Spleen (tissue), 11 donors: ENCODE measurements around the gene ADPRH. TPM values are rescaled to one million over a fixed set of nuclear protein-coding genes. Genes with fewer than 3 reads are reported as not detected.

Experiments
- DNase-seq: peaks from one replicate; pipeline ENCODE4 v3.0.0-alpha.2; 2020
- H3K27ac ChIP-seq, 8 donors: fragments of 200-600 bp; sonication (generic) in 7 of 8; 1 replicate in 4 of 8; 2 replicates in 4 of 8; pipeline versions ENCODE4 v1.5.0 to v1.8.0; 2016 to 2021; ENCODE audit warnings: inconsistent platforms in 4 of 8, mild to moderate bottlenecking in 4 of 8, moderate library complexity in 1 of 8
- H3K27me3 ChIP-seq, 7 donors: fragments of 200-600 bp; sonication (generic) in 6 of 7; replicated peaks in 1 of 7; 1 replicate in 4 of 7; 2 replicates in 3 of 7; pipeline versions ENCODE4 v1.5.0 to v1.8.0; 2016 to 2021; ENCODE audit warnings: inconsistent platforms in 3 of 7, mild to moderate bottlenecking in 1 of 7
- H3K36me3 ChIP-seq, 6 donors: fragments of 200-600 bp; sonication (generic) in 5 of 6; 1 replicate in 4 of 6; 2 replicates in 2 of 6; pipeline versions ENCODE4 v1.5.0 to v1.8.0; 2016 to 2021; ENCODE audit warnings: inconsistent platforms in 2 of 6
- H3K4me1 ChIP-seq, 6 donors: fragments of 200-600 bp; sonication (generic) in 5 of 6; 1 replicate in 3 of 6; 2 replicates in 3 of 6; pipeline versions ENCODE4 v1.5.0 to v1.8.0; 2016 to 2021; ENCODE audit warnings: inconsistent platforms in 3 of 6
- H3K4me3 ChIP-seq, 8 donors: fragments of 200-600 bp; sonication (generic) in 7 of 8; 1 replicate in 4 of 8; 2 replicates in 4 of 8; pipeline versions ENCODE4 v1.5.0 to v1.8.0; 2016 to 2021; ENCODE audit warnings: inconsistent platforms in 4 of 8, mild to moderate bottlenecking in 4 of 8, moderate library complexity in 2 of 8
- H3K9me3 ChIP-seq, 8 donors: fragments of 200-600 bp; sonication (generic) in 7 of 8; 1 replicate in 4 of 8; 2 replicates in 4 of 8; pipeline versions ENCODE4 v1.5.0 to v1.8.0; 2016 to 2021; ENCODE audit warnings: inconsistent platforms in 4 of 8
- CTCF ChIP-seq, 11 experiments: fragments of 200-600 bp in 7 of 11; fragments of 450-650 bp in 4 of 11; sonication (generic) in 4 of 11; IDR thresholded peaks in 8 of 11; conservative IDR thresholded peaks in 3 of 11; 1 replicate in 7 of 11; 2 replicates in 4 of 11; pipeline versions ENCODE4 v1.4.0 to v1.8.0; 2016 to 2021; ENCODE audit warnings: antibody characterized with exemption in 11 of 11, inconsistent platforms in 4 of 11, mild to moderate bottlenecking in 1 of 11
- POLR2A ChIP-seq, 3 donors: fragments of 450-650 bp; IDR thresholded peaks; one replicate each; pipeline ENCODE4 v1.5.1; 2017; ENCODE audit warnings: antibody characterized with exemption in 3 of 3, mild to moderate bottlenecking in 1 of 3
- POLR2AphosphoS5 ChIP-seq, 3 donors: sonication (generic); formaldehyde crosslinking; IDR thresholded peaks; one replicate each; pipeline ENCODE4 v1.5.1; 2017; ENCODE audit warnings: antibody characterized with exemption in 3 of 3
- WGBS, 5 donors: extraction: QIAGEN DNeasy Blood & Tissue Kit in 3 of 5; methylation state at CpG; one replicate each; pipeline versions ENCODE4 v1.1.5 to v1.1.7; 2013 to 2018; 5-methylcytosine and 5-hydroxymethylcytosine counted together
- intact Hi-C: fragments of 100-400 bp; cut with DNase I; formaldehyde crosslinking; loops from one replicate; pipeline ENCODE4 v1.15.0; 2023; ENCODE audit warnings: low total_unique reads
- polyA plus RNA-seq, 3 donors: library from polyadenylated mRNA; stranded (reverse); fragments of 200-250 nt; gene quantifications; one replicate each; pipeline ENCODE4 v1.2.1, GENCODE V29; 2013
- total RNA-seq, 7 donors: library from RNA; depleted of rRNA in 3 of 7; stranded (reverse); fragments of >200 nt in 3 of 7; fragmentation: NEBNext Ultra II Directional in 4 of 7; extraction: Animal tissue kit (Norgen Biotek cat#: 25700) in 4 of 7; gene quantifications; one replicate each; pipeline versions ENCODE4 v1.1.0 to v1.2.1, GENCODE V29; 2016 to 2021
- donor health status: healthy with polysubstance abuse.
- donor health status: DM: no; HTN: no; CAD: no; lungs with moderate emphysema.
- donor health status: DM: no; HTN: no; CAD: no.
- donor health status: Bipolar disorder and iron deficiency.
- donor health status: healthy.
- donor health status: DM: no; HTN: no; CAD: no.
- donor health status: DM: yes; HTN: yes; CAD: no.

The ADPRH gene
- total and polyA plus RNA-seq, 10 donors: 7.1 to 29.2 (median 18.1) TPM

GRCh38 chr3:119555309-119555735 lies 24.0 kb upstream of the ADPRH start:
- TF ChIP-seq POLR2A (IDR thresholded peaks at IDR 0.05) (no peak), CTCF (IDR thresholded peaks at IDR 0.05 in 8 of 11, conservative IDR thresholded peaks at IDR 0.05 in 3 of 11) (no peak), POLR2AphosphoS5 (IDR thresholded peaks at IDR 0.05) (peak in 2 of 3 donors; percentile 70 to 73)
- H3K36me3 ChIP-seq: no peaks in the 10 kb centered on the region
- peaks cover 5 to 42% (median 28%) of the 10 kb centered on the region in 6 donors for H3K4me1 ChIP-seq
- DNase-seq: peak; percentile 80
- no peaks in the 10 kb centered on the region for H3K27me3 ChIP-seq
- no peaks in the 10 kb centered on the region for H3K9me3 ChIP-seq
- intact Hi-C loops: no loop called here
- peak overlapping the region in 2 of 8 donors; percentile 6 to 40 for H3K4me3 ChIP-seq
- peak overlapping the region in 5 of 8 donors; percentile 8 to 59 (median 32) for H3K27ac ChIP-seq
- WGBS, 5 donors: 17 to 31% (median 26%) methylated on average over 4 of the region's 4 CpGs

GRCh38 chr3:119555929-119556328 lies 23.4 kb upstream of the ADPRH start:
- Histone ChIP-seq H3K4me3 (peak overlapping the region in 2 of 8 donors; percentile 6 to 40), H3K4me1 (peaks cover 5 to 42% (median 24%) of the 10 kb centered on the region in 6 donors), H3K36me3 (no peaks in the 10 kb centered on the region), H3K27ac (peak overlapping the region in 4 of 8 donors; percentile 17 to 59 (median 43)), H3K9me3 (no peaks in the 10 kb centered on the region), H3K27me3 (no peaks in the 10 kb centered on the region)
- TF ChIP-seq CTCF (IDR thresholded peaks at IDR 0.05 in 8 of 11, conservative IDR thresholded peaks at IDR 0.05 in 3 of 11): no peak
- TF ChIP-seq POLR2A (IDR thresholded peaks at IDR 0.05): no peak
- TF ChIP-seq POLR2AphosphoS5 (IDR thresholded peaks at IDR 0.05): no peak
- no peak for DNase-seq
- WGBS, 5 donors: 55 to 94% (median 88%) methylated on average over 1 of the region's 1 CpG; no CpG with 5 or more reads in 1 of the 5 donors
- intact Hi-C loops: no loop called here

GRCh38 chr3:119557192-119557876 lies 22.0 kb upstream of the ADPRH start:
- Histone ChIP-seq H3K4me3 (peak overlapping the region in 2 of 8 donors; percentile 36 to 63), H3K9me3 (no peaks in the 10 kb centered on the region), H3K27ac (peak overlapping the region in 2 of 8 donors; percentile 76 to 85), H3K36me3 (no peaks in the 10 kb centered on the region), H3K27me3 (no peaks in the 10 kb centered on the region), H3K4me1 (peaks cover 5 to 49% (median 26%) of the 10 kb centered on the region in 6 donors)
- intact Hi-C loops: no loop called here
- TF ChIP-seq CTCF (IDR thresholded peaks at IDR 0.05 in 8 of 11, conservative IDR thresholded peaks at IDR 0.05 in 3 of 11) (no peak), POLR2AphosphoS5 (IDR thresholded peaks at IDR 0.05) (no peak), POLR2A (IDR thresholded peaks at IDR 0.05) (no peak)
- 83 to 89% (median 86%) methylated on average over 7 of the region's 7 CpGs for WGBS, 5 donors
- no peak for DNase-seq

GRCh38 chr3:119557877-119558269 lies 21.4 kb upstream of the ADPRH start:
- Histone ChIP-seq H3K36me3 (no peaks in the 10 kb centered on the region), H3K4me3 (peak overlapping the region in 3 of 8 donors; percentile 10 to 63 (median 36)), H3K27ac (peak overlapping the region in 3 of 8 donors; percentile 40 to 85 (median 76)), H3K27me3 (no peaks in the 10 kb centered on the region), H3K9me3 (no peaks in the 10 kb centered on the region), H3K4me1 (peaks cover 5 to 55% (median 31%) of the 10 kb centered on the region in 6 donors)
- intact Hi-C loops: no loop called here
- DNase-seq: no peak
- no peak for TF ChIP-seq POLR2A (IDR thresholded peaks at IDR 0.05)
- no peak for TF ChIP-seq CTCF (IDR thresholded peaks at IDR 0.05 in 8 of 11, conservative IDR thresholded peaks at IDR 0.05 in 3 of 11)
- WGBS, 5 donors: 50 to 68% (median 63%) methylated on average over 3 of the region's 3 CpGs
